HEK293T (cell line): ENCODE results near the gene INCA1.

ENCODE experiments used
- BHLHE40 ChIP-seq: fragments of 450-650 bp; IDR thresholded peaks from 2 replicates; pipeline ENCODE4 v1.6.1; 2016; ENCODE audit warnings: mild to moderate bottlenecking, moderate library complexity, borderline replicate concordance
- CTBP1 ChIP-seq: fragments of 450-650 bp; IDR thresholded peaks from 2 replicates; pipeline ENCODE4 v1.6.1; 2016; ENCODE audit warnings: borderline replicate concordance
- FOXA1 ChIP-seq: fragments of 450-650 bp; IDR thresholded peaks from 2 replicates; pipeline ENCODE4 v1.6.1; 2016; ENCODE audit warnings: mild to moderate bottlenecking
- FOXM1 ChIP-seq: fragments of 450-650 bp; IDR thresholded peaks from 2 replicates; pipeline ENCODE4 v1.6.1; 2017; ENCODE audit warnings: mild to moderate bottlenecking, borderline replicate concordance
- HDGF ChIP-seq: fragments of 450-650 bp; IDR thresholded peaks from 2 replicates; pipeline ENCODE4 v1.6.1; 2017; ENCODE audit warnings: antibody characterized with exemption, borderline replicate concordance
- SP1 ChIP-seq: fragments of 450-650 bp; IDR thresholded peaks from 2 replicates; pipeline ENCODE4 v1.6.1; 2017
- SUZ12 ChIP-seq: fragments of 450-650 bp; IDR thresholded peaks from 2 replicates; pipeline ENCODE4 v1.6.1; 2016; ENCODE audit warnings: mild to moderate bottlenecking
- TARDBP ChIP-seq: fragments of 450-650 bp; IDR thresholded peaks from 2 replicates; pipeline ENCODE4 v1.6.1; 2016
- TF ChIP-seq, protein P1 (sequence below): fragments of 450-650 bp; IDR thresholded peaks from 2 replicates; pipeline ENCODE4 v1.6.1; 2016

DNA sequence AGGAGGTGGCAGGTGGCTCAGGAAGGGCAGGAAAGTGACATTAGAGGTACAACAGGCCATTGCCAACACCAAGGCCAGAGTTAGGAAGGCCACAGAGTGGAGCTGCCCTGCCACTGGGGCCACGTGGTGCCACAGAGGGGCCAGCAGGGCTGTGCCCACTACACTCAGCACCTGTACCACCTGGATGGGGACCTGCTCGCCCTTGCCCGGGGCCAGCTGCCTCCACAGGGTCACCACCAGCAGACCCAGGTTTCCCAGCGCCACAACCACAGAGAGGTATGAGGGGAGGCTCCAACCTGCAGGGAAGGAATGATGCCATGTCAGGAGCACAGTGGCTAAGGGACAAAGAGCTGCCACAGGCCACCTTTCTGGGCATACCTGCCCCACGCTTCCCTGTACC is 36.7 kb upstream of the INCA1 start:
- no peak for TF ChIP-seq BHLHE40
- TF ChIP-seq, protein P1, sequence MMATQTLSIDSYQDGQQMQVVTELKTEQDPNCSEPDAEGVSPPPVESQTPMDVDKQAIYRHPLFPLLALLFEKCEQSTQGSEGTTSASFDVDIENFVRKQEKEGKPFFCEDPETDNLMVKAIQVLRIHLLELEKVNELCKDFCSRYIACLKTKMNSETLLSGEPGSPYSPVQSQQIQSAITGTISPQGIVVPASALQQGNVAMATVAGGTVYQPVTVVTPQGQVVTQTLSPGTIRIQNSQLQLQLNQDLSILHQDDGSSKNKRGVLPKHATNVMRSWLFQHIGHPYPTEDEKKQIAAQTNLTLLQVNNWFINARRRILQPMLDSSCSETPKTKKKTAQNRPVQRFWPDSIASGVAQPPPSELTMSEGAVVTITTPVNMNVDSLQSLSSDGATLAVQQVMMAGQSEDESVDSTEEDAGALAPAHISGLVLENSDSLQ, result no peak
- TF ChIP-seq FOXM1, result no peak
- TF ChIP-seq TARDBP, result no peak
- no peak for TF ChIP-seq SUZ12
- TF ChIP-seq FOXA1, result no peak
- TF ChIP-seq SP1, result no peak
- no peak for TF ChIP-seq CTBP1
- no peak for TF ChIP-seq HDGF
